HCT116 (cell line): ENCODE data around the gene STK11. TPM values are rescaled to one million over a fixed set of nuclear protein-coding genes. Genes with fewer than 3 reads are reported as not detected.

Experiments used
- CEBPB ChIP-seq: IDR thresholded peaks from 2 replicates; pipeline ENCODE4 v1.6.1; 2012; ENCODE audit warnings: low read depth
- EGR1 ChIP-seq: IDR thresholded peaks from 2 replicates; pipeline ENCODE4 v1.6.1; 2012; ENCODE audit warnings: low read depth
- ELF1 ChIP-seq: IDR thresholded peaks from 2 replicates; pipeline ENCODE4 v1.6.1; 2012; ENCODE audit warnings: low read depth, borderline replicate concordance
- EZH2phosphoT487 ChIP-seq: fragments of 200-600 bp; IDR thresholded peaks from 2 replicates; pipeline ENCODE4 v1.6.1; 2018; ENCODE audit warnings: antibody characterized with exemption, borderline replicate concordance
- POLR2A ChIP-seq: IDR thresholded peaks from 2 replicates; pipeline ENCODE4 v1.7.0; 2011; ENCODE audit warnings: borderline replicate concordance; ENCODE audit not compliant: insufficient read depth, insufficient read length; ENCODE audit errors: extremely low read depth
- RAD21 ChIP-seq: IDR thresholded peaks from 2 replicates; pipeline ENCODE4 v1.6.1; 2012; ENCODE audit warnings: low read depth, mild to moderate bottlenecking
- SIN3A ChIP-seq: IDR thresholded peaks from 2 replicates; pipeline ENCODE4 v1.6.1; 2012; ENCODE audit warnings: low read depth
- SP1 ChIP-seq: IDR thresholded peaks from 2 replicates; pipeline ENCODE4 v1.6.1; 2012; ENCODE audit warnings: low read depth
- TCF7L2 ChIP-seq: IDR thresholded peaks from 2 replicates; pipeline ENCODE4 v1.7.0; 2011; ENCODE audit warnings: borderline replicate concordance, inconsistent platforms; ENCODE audit not compliant: insufficient read depth, insufficient read length; ENCODE audit errors: extremely low read depth
- YY1 ChIP-seq: IDR thresholded peaks from 2 replicates; pipeline ENCODE4 v1.6.1; 2011; ENCODE audit warnings: low read length, low read depth, moderate library complexity, mild to moderate bottlenecking; ENCODE audit not compliant: insufficient replicate concordance; ENCODE audit errors: extremely low read depth
- ZFX ChIP-seq: fragments of 450-650 bp; IDR thresholded peaks from 2 replicates; pipeline ENCODE4 v1.6.1; 2017
- ZNF274 ChIP-seq: fragments of 200-500 bp; sonication (Bioruptor generic); IDR thresholded peaks from 2 replicates; pipeline ENCODE4 v1.6.1; 2014; ENCODE audit warnings: mild to moderate bottlenecking, low read depth, low read length, inconsistent platforms
- total RNA-seq: library from RNA; stranded (reverse); gene quantifications from one replicate; pipeline ENCODE4 v1.2.1, GENCODE V29; 2021; ENCODE audit not compliant: unreplicated experiment
- TF ChIP-seq, protein P1 (sequence below): IDR thresholded peaks from 2 replicates; pipeline ENCODE4 v1.6.1; 2012; ENCODE audit warnings: low read depth
- TF ChIP-seq, protein P2 (sequence below), 3 experiments: fragments of 200-600 bp in 1 of 3; sonication (generic) in 1 of 3; IDR thresholded peaks in 2 of 3; conservative IDR thresholded peaks in 1 of 3; 2 replicates each; pipeline ENCODE4 v1.5.1; 2012 to 2017; ENCODE audit warnings: low read depth in 2 of 3, low read length in 2 of 3, antibody characterized with exemption in 1 of 3, borderline replicate concordance in 1 of 3, control low read depth in 1 of 3, mild to moderate bottlenecking in 1 of 3, mixed read lengths in 1 of 3, mixed run types in 1 of 3, moderate library complexity in 1 of 3; ENCODE audit not compliant: insufficient read depth in 1 of 3

Gene STK11
- total RNA-seq, 1 experiment from 2014 or later, result 86.9 TPM

DNA sequence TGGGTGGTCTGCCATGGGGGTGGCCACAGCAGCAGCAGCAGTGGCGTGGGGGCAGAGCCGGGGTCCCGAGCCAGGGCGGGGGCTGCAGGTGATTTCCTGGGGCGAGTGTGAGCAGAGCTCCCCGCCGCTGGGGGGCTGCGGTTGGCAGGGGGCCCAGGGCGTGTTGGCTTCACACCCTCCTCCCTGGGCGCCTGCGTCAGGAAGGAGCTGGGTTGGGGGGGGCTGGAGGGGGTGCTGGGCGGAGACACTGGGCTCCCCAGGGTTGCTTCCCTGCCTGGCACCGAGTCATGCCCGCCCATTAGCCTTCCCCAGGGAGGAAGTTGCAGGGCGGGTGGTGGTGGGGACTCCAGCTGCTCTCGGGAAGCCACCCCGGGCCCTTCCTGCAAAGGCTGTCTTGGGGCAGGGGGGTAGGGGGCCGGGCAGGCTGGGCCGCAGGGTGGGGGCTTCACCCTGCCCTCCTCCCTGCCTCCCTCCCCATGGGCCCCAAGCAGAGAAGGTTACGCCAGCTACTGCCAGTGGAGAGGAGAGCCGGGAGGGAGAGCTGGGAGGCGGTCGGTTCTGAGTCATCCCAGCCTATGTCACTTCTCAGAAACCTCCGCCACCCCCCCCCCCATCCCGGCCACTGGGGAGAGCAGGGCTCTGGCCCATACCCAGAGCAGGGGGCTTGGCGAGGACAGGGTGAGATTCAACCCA lies 47.4 kb downstream of the STK11 start (continued):
- TF ChIP-seq, protein P1, sequence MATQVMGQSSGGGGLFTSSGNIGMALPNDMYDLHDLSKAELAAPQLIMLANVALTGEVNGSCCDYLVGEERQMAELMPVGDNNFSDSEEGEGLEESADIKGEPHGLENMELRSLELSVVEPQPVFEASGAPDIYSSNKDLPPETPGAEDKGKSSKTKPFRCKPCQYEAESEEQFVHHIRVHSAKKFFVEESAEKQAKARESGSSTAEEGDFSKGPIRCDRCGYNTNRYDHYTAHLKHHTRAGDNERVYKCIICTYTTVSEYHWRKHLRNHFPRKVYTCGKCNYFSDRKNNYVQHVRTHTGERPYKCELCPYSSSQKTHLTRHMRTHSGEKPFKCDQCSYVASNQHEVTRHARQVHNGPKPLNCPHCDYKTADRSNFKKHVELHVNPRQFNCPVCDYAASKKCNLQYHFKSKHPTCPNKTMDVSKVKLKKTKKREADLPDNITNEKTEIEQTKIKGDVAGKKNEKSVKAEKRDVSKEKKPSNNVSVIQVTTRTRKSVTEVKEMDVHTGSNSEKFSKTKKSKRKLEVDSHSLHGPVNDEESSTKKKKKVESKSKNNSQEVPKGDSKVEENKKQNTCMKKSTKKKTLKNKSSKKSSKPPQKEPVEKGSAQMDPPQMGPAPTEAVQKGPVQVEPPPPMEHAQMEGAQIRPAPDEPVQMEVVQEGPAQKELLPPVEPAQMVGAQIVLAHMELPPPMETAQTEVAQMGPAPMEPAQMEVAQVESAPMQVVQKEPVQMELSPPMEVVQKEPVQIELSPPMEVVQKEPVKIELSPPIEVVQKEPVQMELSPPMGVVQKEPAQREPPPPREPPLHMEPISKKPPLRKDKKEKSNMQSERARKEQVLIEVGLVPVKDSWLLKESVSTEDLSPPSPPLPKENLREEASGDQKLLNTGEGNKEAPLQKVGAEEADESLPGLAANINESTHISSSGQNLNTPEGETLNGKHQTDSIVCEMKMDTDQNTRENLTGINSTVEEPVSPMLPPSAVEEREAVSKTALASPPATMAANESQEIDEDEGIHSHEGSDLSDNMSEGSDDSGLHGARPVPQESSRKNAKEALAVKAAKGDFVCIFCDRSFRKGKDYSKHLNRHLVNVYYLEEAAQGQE, result no peak
- TF ChIP-seq SIN3A (no peak), ZFX (no peak), YY1 (no peak), POLR2A (no peak), CEBPB (no peak), RAD21 (no peak), EGR1 (no peak), SP1 (peak; percentile 26; the same call in 1 of the 2 replicates), ELF1 (no peak), TCF7L2 (peak; percentile 55), ZNF274 (no peak), EZH2phosphoT487 (no peak)
- TF ChIP-seq, protein P2, sequence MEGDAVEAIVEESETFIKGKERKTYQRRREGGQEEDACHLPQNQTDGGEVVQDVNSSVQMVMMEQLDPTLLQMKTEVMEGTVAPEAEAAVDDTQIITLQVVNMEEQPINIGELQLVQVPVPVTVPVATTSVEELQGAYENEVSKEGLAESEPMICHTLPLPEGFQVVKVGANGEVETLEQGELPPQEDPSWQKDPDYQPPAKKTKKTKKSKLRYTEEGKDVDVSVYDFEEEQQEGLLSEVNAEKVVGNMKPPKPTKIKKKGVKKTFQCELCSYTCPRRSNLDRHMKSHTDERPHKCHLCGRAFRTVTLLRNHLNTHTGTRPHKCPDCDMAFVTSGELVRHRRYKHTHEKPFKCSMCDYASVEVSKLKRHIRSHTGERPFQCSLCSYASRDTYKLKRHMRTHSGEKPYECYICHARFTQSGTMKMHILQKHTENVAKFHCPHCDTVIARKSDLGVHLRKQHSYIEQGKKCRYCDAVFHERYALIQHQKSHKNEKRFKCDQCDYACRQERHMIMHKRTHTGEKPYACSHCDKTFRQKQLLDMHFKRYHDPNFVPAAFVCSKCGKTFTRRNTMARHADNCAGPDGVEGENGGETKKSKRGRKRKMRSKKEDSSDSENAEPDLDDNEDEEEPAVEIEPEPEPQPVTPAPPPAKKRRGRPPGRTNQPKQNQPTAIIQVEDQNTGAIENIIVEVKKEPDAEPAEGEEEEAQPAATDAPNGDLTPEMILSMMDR (IDR thresholded peaks at IDR 0.05 in 2 of 3, conservative IDR thresholded peaks at IDR 0.05 in 1 of 3; ENCODE audit: borderline replicate concordance in 1 of 3, insufficient read depth in 1 of 3, low read depth in 2 of 3, low read length in 2 of 3), result no peak
- TF ChIP-seq, all 23 proteins: peak for 5
